Neural progenitor cell (in vitro differentiated cells): Measurements from ENCODE around the gene MACROD2. TPM values are rescaled to one million over a fixed set of nuclear protein-coding genes. Genes with fewer than 3 reads are reported as not detected.

Experiments
- DNase-seq: peaks from one replicate; pipeline ENCODE4 v3.0.0-alpha.2; 2016; ENCODE audit warnings: low spot score
- H2AFZ ChIP-seq: fragments of 200-600 bp; sonication (generic); replicated peaks from 2 replicates; pipeline ENCODE4 v1.6.1; 2016; ENCODE audit warnings: antibody characterized with exemption
- H3F3A ChIP-seq: fragments of 200-600 bp; sonication (generic); 2 replicates; pipeline ENCODE4 v1.6.1; 2016; ENCODE audit warnings: antibody characterized with exemption, low read depth
- H3K27ac ChIP-seq: fragments of 200-600 bp; sonication (generic); 2 replicates; pipeline ENCODE4 v1.5.1; 2016; ENCODE audit warnings: mild to moderate bottlenecking
- H3K27me3 ChIP-seq: fragments of 200-600 bp; sonication (generic); 2 replicates; pipeline ENCODE4 v1.6.1; 2016; ENCODE audit warnings: mild to moderate bottlenecking, moderate library complexity
- H3K36me3 ChIP-seq: fragments of 200-600 bp; sonication (generic); 2 replicates; pipeline ENCODE4 v1.5.1; 2016
- H3K4me1 ChIP-seq: fragments of 200-600 bp; sonication (generic); 2 replicates; pipeline ENCODE4 v1.6.1; 2016; ENCODE audit warnings: mixed run types
- H3K4me2 ChIP-seq: fragments of 200-600 bp; sonication (generic); 2 replicates; pipeline ENCODE4 v1.6.1; 2016
- H3K4me3 ChIP-seq: fragments of 200-600 bp; sonication (generic); 2 replicates; pipeline ENCODE4 v1.5.1; 2016
- H3K79me2 ChIP-seq: fragments of 200-600 bp; sonication (generic); 2 replicates; pipeline ENCODE4 v1.6.1; 2016; ENCODE audit warnings: low read depth
- H3K9ac ChIP-seq: fragments of 200-600 bp; sonication (generic); 2 replicates; pipeline ENCODE4 v1.6.1; 2016
- H3K9me3 ChIP-seq: fragments of 200-600 bp; sonication (generic); 2 replicates; pipeline ENCODE4 v1.5.1; 2016; ENCODE audit warnings: low read depth
- H4K20me1 ChIP-seq: fragments of 200-600 bp; sonication (generic); 2 replicates; pipeline ENCODE4 v1.6.1; 2016; ENCODE audit warnings: low read depth
- H3K27ac Mint-ChIP-seq: 3 replicates; pipeline ENCODE4 v1.8.0; 2021; ENCODE audit warnings: mixed read lengths
- H3K27me3 Mint-ChIP-seq: 2 replicates; pipeline ENCODE4 v1.8.0; 2022; ENCODE audit warnings: low read depth, mild to moderate bottlenecking, inconsistent platforms, moderate library complexity, mixed read lengths; ENCODE audit not compliant: insufficient read depth
- H3K36me3 Mint-ChIP-seq: 3 replicates; pipeline ENCODE4 v1.8.0; 2021; ENCODE audit warnings: mixed read lengths
- H3K4me1 Mint-ChIP-seq: 3 replicates; pipeline ENCODE4 v1.8.0; 2021; ENCODE audit warnings: mixed read lengths
- H3K4me3 Mint-ChIP-seq: 3 replicates; pipeline ENCODE4 v1.8.0; 2021; ENCODE audit warnings: mild to moderate bottlenecking, moderate library complexity, mixed read lengths
- H3K9me3 Mint-ChIP-seq: 3 replicates; pipeline ENCODE4 v1.8.0; 2020; ENCODE audit warnings: mixed read lengths
- EZH2 ChIP-seq: fragments of 200-600 bp; sonication (generic); IDR thresholded peaks from 2 replicates; pipeline ENCODE4 v1.6.1; 2017; ENCODE audit warnings: antibody characterized with exemption, mild to moderate bottlenecking, moderate library complexity
- EZH2phosphoT487 ChIP-seq: fragments of 200-600 bp; sonication (generic); IDR thresholded peaks from 2 replicates; pipeline ENCODE4 v1.6.1; 2017; ENCODE audit warnings: antibody characterized with exemption
- total RNA-seq: library from RNA; depleted of rRNA; stranded (reverse); fragments of >200 nt; gene quantifications from 2 replicates; pipeline ENCODE4 v1.2.3, GENCODE V29; 2015; ENCODE audit warnings: low replicate concordance
- TF ChIP-seq, protein P1 (sequence below): fragments of 200-600 bp; sonication (generic); IDR thresholded peaks from 2 replicates; pipeline ENCODE4 v1.5.1; 2017; ENCODE audit warnings: antibody characterized with exemption, mild to moderate bottlenecking

The MACROD2 gene
- total RNA-seq, 1 donor from 2014 or later, result 11.9 TPM

- Mint-ChIP-seq H3K27ac (no peak overlapping the region), H3K36me3 (no peaks in the 10 kb centered on the region), H3K4me1 (peaks cover 15% of the 10 kb centered on the region), H3K9me3 (no peaks in the 10 kb centered on the region), H3K27me3 (no peaks in the 10 kb centered on the region), H3K4me3 (no peak overlapping the region)
- no peaks in the 10 kb centered on the region for H3K27me3 ChIP-seq
- no peak overlapping the region for H3K27ac ChIP-seq
- H3K4me3 ChIP-seq, result no peak overlapping the region
- H3K9ac ChIP-seq, result no peak overlapping the region
- no peaks in the 10 kb centered on the region for H3K79me2 ChIP-seq
- peaks cover 8% of the 10 kb centered on the region for H3K4me1 ChIP-seq
- H3K36me3 ChIP-seq, result no peaks in the 10 kb centered on the region
- H3K4me2 ChIP-seq, result no peak overlapping the region
- no peaks in the 10 kb centered on the region for H4K20me1 ChIP-seq
- DNase-seq, result peak; percentile 31
- no peaks in the 10 kb centered on the region for H3K9me3 ChIP-seq
- no peak overlapping the region for H2AFZ ChIP-seq
- TF ChIP-seq, protein P1, sequence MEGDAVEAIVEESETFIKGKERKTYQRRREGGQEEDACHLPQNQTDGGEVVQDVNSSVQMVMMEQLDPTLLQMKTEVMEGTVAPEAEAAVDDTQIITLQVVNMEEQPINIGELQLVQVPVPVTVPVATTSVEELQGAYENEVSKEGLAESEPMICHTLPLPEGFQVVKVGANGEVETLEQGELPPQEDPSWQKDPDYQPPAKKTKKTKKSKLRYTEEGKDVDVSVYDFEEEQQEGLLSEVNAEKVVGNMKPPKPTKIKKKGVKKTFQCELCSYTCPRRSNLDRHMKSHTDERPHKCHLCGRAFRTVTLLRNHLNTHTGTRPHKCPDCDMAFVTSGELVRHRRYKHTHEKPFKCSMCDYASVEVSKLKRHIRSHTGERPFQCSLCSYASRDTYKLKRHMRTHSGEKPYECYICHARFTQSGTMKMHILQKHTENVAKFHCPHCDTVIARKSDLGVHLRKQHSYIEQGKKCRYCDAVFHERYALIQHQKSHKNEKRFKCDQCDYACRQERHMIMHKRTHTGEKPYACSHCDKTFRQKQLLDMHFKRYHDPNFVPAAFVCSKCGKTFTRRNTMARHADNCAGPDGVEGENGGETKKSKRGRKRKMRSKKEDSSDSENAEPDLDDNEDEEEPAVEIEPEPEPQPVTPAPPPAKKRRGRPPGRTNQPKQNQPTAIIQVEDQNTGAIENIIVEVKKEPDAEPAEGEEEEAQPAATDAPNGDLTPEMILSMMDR, result peak; percentile 46
- TF ChIP-seq EZH2, result no peak
- peaks cover 6% of the 10 kb centered on the region for H3F3A ChIP-seq
Measured at GRCh38 chr20:14948416-14948815, 953.1 kb downstream of the MACROD2 start.

- Mint-ChIP-seq H3K4me3 (no peak overlapping the region), H3K4me1 (peaks cover 16% of the 10 kb centered on the region), H3K36me3 (no peaks in the 10 kb centered on the region), H3K27ac (peak overlapping the region; percentile 91), H3K9me3 (no peaks in the 10 kb centered on the region), H3K27me3 (peaks cover 2% of the 10 kb centered on the region)
- Histone ChIP-seq H2AFZ (no peak overlapping the region), H3K79me2 (no peaks in the 10 kb centered on the region), H3K9me3 (no peaks in the 10 kb centered on the region), H3K4me3 (no peak overlapping the region), H3K36me3 (no peaks in the 10 kb centered on the region), H3K27ac (peak overlapping the region; percentile 56), H3F3A (peaks cover 20% of the 10 kb centered on the region), H3K4me1 (peaks cover 13% of the 10 kb centered on the region), H3K4me2 (peak overlapping the region; percentile 12), H4K20me1 (no peaks in the 10 kb centered on the region), H3K27me3 (no peaks in the 10 kb centered on the region), H3K9ac (no peak overlapping the region)
- TF ChIP-seq, protein P1, result no peak
- TF ChIP-seq EZH2phosphoT487, result no peak
- no peak for TF ChIP-seq EZH2
- DNase-seq, result no peak
Measured at GRCh38 chr20:14950633-14951032, 955.3 kb downstream of the MACROD2 start.

DNA sequence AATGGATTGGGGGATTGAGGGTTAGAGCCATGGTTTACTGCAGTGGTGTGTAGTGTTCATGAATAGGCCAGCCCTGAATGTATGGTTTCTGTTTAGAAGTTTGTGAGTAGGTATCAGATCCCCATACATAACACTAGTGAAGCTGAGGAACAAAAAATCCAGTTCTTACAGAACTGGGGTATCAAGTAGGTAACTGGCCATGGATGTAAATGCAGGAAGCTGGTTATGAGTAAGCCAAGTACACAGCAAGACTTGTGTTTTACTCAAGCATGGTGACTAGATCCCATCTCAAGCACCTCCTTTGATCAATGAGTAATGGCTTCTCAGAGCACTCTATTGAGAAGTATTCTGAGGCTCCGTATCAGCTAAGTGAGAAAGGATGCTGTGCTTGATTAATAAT is 955.8 kb downstream of the MACROD2 start:
- TF ChIP-seq EZH2phosphoT487, result no peak
- TF ChIP-seq, protein P1, result no peak
- no peak for TF ChIP-seq EZH2
- H3K4me2 ChIP-seq, result no peak overlapping the region
- Mint-ChIP-seq H3K4me3 (no peak overlapping the region), H3K9me3 (no peaks in the 10 kb centered on the region), H3K27me3 (peaks cover 2% of the 10 kb centered on the region), H3K27ac (peak overlapping the region; percentile 91), H3K36me3 (no peaks in the 10 kb centered on the region), H3K4me1 (peaks cover 20% of the 10 kb centered on the region)
- H2AFZ ChIP-seq, result no peak overlapping the region
- H3K27ac ChIP-seq, result peak overlapping the region; percentile 56
- H3F3A ChIP-seq, result peaks cover 23% of the 10 kb centered on the region
- no peaks in the 10 kb centered on the region for H3K9me3 ChIP-seq
- peaks cover 17% of the 10 kb centered on the region for H3K4me1 ChIP-seq
- no peak overlapping the region for H3K4me3 ChIP-seq
- no peaks in the 10 kb centered on the region for H3K27me3 ChIP-seq
- H3K36me3 ChIP-seq, result no peaks in the 10 kb centered on the region
- DNase-seq, result no peak
- no peaks in the 10 kb centered on the region for H4K20me1 ChIP-seq
- H3K79me2 ChIP-seq, result no peaks in the 10 kb centered on the region
- H3K9ac ChIP-seq, result no peak overlapping the region
